HG02588 (cell line): ENCODE measurements around the gene ADAMTSL5.

Source experiments
- ATAC-seq: cut with Tn5 transposase; IDR thresholded peaks from one replicate; pipeline ENCODE4 v1.9.1; 2021; ENCODE audit warnings: mild to moderate bottlenecking, moderate library complexity; ENCODE audit not compliant: unreplicated experiment

Gene ADAMTSL5

GRCh38 chr19:1496714-1497577, 15.9 kb downstream of the ADAMTSL5 start:
- no peak for ATAC-seq

- no peak for ATAC-seq
Measured at GRCh38 chr19:1495799-1496713, 16.8 kb downstream of the ADAMTSL5 start.

- no peak for ATAC-seq
Measured at GRCh38 chr19:1495051-1495798, 17.6 kb downstream of the ADAMTSL5 start.

- no peak for ATAC-seq
Measured at GRCh38 chr19:1494115-1494815, 18.6 kb downstream of the ADAMTSL5 start.

- ATAC-seq = no peak
Measured at GRCh38 chr19:1492474-1493006, 20.3 kb downstream of the ADAMTSL5 start.

- no peak for ATAC-seq
Measured at GRCh38 chr19:1491849-1492170, 21.0 kb downstream of the ADAMTSL5 start.

- ATAC-seq = no peak
Measured at GRCh38 chr19:1491114-1491848, 21.5 kb downstream of the ADAMTSL5 start, which contains the start of gene REEP6. REEP6 (plus strand) TSS chr19:1491181; CDS start chr19:1491270, 89 bp downstream.

GRCh38 chr19:1490311-1491113, 22.3 kb downstream of the ADAMTSL5 start, which contains the start of gene PCSK4:
PCSK4 (minus strand) TSS chr19:1490350; CDS start chr19:1490346, 4 bp downstream.
- ATAC-seq = peak; percentile 72

- ATAC-seq = no peak
Measured at GRCh38 chr19:1489463-1490310, 23.1 kb downstream of the ADAMTSL5 start.

- ATAC-seq = no peak
Measured at GRCh38 chr19:1488282-1488601, 24.6 kb downstream of the ADAMTSL5 start.

GRCh38 chr19:1487576-1488281, 25.1 kb downstream of the ADAMTSL5 start:
- no peak for ATAC-seq

- ATAC-seq = no peak
Measured at GRCh38 chr19:1486720-1487575, 25.9 kb downstream of the ADAMTSL5 start.

GRCh38 chr19:1483979-1484428, 28.8 kb downstream of the ADAMTSL5 start:
- no peak for ATAC-seq

GRCh38 chr19:1483131-1483978, 29.5 kb downstream of the ADAMTSL5 start:
- no peak for ATAC-seq
